Osteocyte (in vitro differentiated cells): Measurements from ENCODE around the gene ZNF506. TPM values are rescaled to one million over a fixed set of nuclear protein-coding genes. Genes with fewer than 3 reads are reported as not detected.
"Not testable (repeated sequence)": the region's sequence is repeated elsewhere in the genome, so short reads cannot be mapped to it uniquely, and the experiment has no call there.

Experiments used
- DNase-seq: peaks from one replicate; pipeline ENCODE4 v3.0.0; 2021; ENCODE audit warnings: mixed read lengths; ENCODE audit not compliant: unreplicated experiment; ENCODE audit errors: extremely low spot score
- H3K27ac Mint-ChIP-seq: one replicate; pipeline ENCODE4 v1.8.0; 2021; ENCODE audit warnings: mild to moderate bottlenecking, mixed read lengths; ENCODE audit not compliant: unreplicated experiment
- H3K27me3 Mint-ChIP-seq: one replicate; pipeline ENCODE4 v1.8.0; 2021; ENCODE audit warnings: mixed read lengths; ENCODE audit not compliant: unreplicated experiment
- H3K36me3 Mint-ChIP-seq: one replicate; pipeline ENCODE4 v1.8.0; 2021; ENCODE audit warnings: mixed read lengths; ENCODE audit not compliant: unreplicated experiment
- H3K4me1 Mint-ChIP-seq: one replicate; pipeline ENCODE4 v1.8.0; 2021; ENCODE audit warnings: mixed read lengths; ENCODE audit not compliant: unreplicated experiment
- H3K4me3 Mint-ChIP-seq: one replicate; pipeline ENCODE4 v1.8.0; 2021; ENCODE audit warnings: mild to moderate bottlenecking, moderate library complexity, mixed read lengths; ENCODE audit not compliant: unreplicated experiment
- H3K9me3 Mint-ChIP-seq: one replicate; pipeline ENCODE4 v1.8.0; 2021; ENCODE audit warnings: mixed read lengths; ENCODE audit not compliant: unreplicated experiment
- total RNA-seq: library from RNA; stranded (reverse); gene quantifications from 2 replicates; pipeline ENCODE4 v1.2.1, GENCODE V29; 2021
- TF ChIP-seq, protein P1 (sequence below): fragments of 200-600 bp; sonication (generic); IDR thresholded peaks from 2 replicates; pipeline ENCODE4 v1.5.0; 2021; ENCODE audit warnings: antibody characterized with exemption, mild to moderate bottlenecking, moderate library complexity

ZNF506 gene
- total RNA-seq, 1 donor from 2014 or later, result 10.5 TPM

DNA sequence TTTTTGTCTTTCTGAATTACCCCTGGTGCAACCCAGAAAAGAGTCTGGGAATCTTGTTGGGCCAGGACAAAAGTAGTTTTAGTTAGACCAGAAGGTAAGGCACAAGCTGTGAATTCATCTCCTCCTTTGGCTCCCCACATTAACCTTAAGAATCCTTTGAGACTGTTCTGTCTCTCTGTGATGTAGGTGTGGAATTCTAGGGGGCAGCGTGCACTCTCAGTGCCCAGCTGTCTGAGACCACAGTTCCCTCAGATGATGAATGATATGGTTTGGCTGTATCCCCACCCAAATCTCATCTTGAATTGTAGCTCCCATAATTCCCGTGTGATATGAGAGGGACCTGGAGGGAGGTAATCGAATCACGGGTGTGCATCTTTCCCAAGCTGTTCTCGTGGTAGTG, 43.9 kb downstream of the ZNF506 start:
- H3K27me3 Mint-ChIP-seq, result no peaks in the 10 kb centered on the region
- H3K36me3 Mint-ChIP-seq, result peaks cover 18% of the 10 kb centered on the region
- no peak for DNase-seq
- TF ChIP-seq, protein P1, sequence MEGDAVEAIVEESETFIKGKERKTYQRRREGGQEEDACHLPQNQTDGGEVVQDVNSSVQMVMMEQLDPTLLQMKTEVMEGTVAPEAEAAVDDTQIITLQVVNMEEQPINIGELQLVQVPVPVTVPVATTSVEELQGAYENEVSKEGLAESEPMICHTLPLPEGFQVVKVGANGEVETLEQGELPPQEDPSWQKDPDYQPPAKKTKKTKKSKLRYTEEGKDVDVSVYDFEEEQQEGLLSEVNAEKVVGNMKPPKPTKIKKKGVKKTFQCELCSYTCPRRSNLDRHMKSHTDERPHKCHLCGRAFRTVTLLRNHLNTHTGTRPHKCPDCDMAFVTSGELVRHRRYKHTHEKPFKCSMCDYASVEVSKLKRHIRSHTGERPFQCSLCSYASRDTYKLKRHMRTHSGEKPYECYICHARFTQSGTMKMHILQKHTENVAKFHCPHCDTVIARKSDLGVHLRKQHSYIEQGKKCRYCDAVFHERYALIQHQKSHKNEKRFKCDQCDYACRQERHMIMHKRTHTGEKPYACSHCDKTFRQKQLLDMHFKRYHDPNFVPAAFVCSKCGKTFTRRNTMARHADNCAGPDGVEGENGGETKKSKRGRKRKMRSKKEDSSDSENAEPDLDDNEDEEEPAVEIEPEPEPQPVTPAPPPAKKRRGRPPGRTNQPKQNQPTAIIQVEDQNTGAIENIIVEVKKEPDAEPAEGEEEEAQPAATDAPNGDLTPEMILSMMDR, result no peak
- H3K9me3 Mint-ChIP-seq, result peaks cover 12% of the 10 kb centered on the region
- H3K4me1 Mint-ChIP-seq, result peaks cover 25% of the 10 kb centered on the region
- H3K27ac Mint-ChIP-seq, result no peak overlapping the region
- peak overlapping the region; percentile 94 for H3K4me3 Mint-ChIP-seq

DNA sequence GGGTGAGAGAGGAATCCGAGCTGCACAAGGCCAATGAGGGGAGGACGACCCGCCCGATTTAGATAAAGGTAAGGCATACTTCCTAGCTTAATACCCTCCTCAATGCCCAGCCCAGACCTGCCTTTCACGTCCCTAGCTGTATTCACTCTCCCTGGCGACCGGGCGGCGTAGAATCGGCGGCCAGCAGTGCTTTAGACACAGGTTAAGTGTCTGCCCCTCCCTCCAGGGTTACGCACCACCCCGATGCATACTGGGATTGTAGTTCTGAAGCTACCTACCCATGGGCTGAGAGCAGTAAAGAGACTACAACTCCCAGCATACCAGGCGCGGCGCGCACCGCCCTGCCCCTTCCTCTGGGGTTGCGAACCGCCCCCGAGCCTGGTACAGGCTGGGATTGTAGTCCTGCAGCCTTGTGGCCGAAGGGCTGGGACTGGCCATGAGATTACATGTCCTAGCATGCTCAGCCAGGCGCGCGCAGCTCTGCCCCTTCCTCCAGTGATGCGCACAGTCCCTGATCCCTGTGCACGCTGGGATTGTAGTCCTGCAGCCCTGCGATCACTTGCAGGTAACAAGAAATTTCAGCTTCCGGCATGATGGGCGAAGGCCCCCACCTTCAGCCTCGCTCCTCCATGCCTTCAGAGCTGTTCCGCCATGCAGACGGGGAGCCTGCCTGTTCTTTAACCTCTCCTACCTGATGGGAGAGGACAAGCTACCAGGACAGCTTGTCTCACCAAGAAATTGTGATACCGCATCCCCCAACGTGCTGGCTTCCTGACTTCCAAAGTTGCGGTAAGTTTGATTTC, 45.1 kb downstream of the ZNF506 start:
- peaks cover 11% of the 10 kb centered on the region for H3K9me3 Mint-ChIP-seq
- TF ChIP-seq, protein P1, result peak; percentile 8
- H3K4me3 Mint-ChIP-seq, result peak overlapping the region; percentile 94
- H3K36me3 Mint-ChIP-seq, result peaks cover 21% of the 10 kb centered on the region
- no peaks in the 10 kb centered on the region for H3K27me3 Mint-ChIP-seq
- peak; percentile 99 for DNase-seq
- peaks cover 25% of the 10 kb centered on the region for H3K4me1 Mint-ChIP-seq
- H3K27ac Mint-ChIP-seq, result peak overlapping the region; percentile 79

DNA sequence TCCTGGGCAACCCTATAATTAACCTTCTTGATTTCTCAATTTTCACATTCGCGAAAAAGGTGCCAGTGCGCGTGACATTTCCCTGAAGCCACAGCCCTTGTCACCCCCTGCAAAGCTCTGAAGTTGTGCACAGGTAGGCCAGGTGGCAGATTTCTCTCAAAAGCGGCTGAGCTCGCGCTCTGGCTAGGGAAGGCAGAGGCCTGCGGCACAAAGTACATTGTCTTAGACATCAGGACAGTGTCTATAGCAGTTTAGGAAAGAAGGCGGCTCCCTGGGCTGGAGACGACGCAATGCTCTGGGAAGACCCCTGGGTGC, 45.7 kb downstream of the ZNF506 start:
- Mint-ChIP-seq H3K36me3 (peaks cover 23% of the 10 kb centered on the region), H3K4me3 (peak overlapping the region; percentile 94), H3K27ac (peak overlapping the region; percentile 79), H3K4me1 (peaks cover 25% of the 10 kb centered on the region), H3K9me3 (peaks cover 13% of the 10 kb centered on the region), H3K27me3 (no peaks in the 10 kb centered on the region)
- TF ChIP-seq, protein P1, result no peak
- DNase-seq, result no peak

DNA sequence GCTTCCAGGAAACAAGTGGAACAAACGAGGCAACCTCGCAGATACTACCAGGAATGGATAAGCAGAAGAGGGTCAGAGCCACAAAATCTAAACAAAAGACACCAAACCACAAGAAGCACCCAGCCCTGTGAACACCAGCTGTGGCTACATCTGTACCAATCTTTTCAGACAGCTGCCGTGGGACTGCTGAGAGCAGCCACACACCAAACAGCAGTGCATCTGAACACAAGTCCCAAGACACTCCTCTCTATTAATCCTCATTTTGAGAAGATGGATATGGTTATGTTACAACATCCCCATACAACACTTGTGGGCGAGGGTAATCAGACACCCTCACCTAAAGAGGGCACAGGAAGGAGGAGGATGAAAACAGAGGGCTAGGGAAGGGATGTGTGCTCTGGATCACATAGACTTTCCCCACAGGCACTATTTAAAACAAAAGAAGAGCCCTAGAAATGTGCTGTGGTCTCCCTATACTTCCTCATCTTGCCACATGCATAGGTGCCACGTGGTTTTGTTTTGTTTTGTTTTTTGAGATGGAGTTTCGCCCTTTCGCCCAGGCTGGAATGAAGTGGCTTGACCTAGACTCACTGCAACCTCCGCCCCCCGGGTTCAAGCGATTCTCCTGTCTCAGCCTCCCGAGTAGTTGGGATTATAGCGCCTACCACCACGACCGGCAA, 47.1 kb downstream of the ZNF506 start:
- peaks cover 9% of the 10 kb centered on the region for H3K9me3 Mint-ChIP-seq
- TF ChIP-seq, protein P1, result no peak
- no peak overlapping the region for H3K27ac Mint-ChIP-seq
- peak overlapping the region; percentile 22 for H3K4me3 Mint-ChIP-seq
- peaks cover 15% of the 10 kb centered on the region for H3K36me3 Mint-ChIP-seq
- H3K27me3 Mint-ChIP-seq, result no peaks in the 10 kb centered on the region
- H3K4me1 Mint-ChIP-seq, result peaks cover 25% of the 10 kb centered on the region
- DNase-seq, result no peak

DNA sequence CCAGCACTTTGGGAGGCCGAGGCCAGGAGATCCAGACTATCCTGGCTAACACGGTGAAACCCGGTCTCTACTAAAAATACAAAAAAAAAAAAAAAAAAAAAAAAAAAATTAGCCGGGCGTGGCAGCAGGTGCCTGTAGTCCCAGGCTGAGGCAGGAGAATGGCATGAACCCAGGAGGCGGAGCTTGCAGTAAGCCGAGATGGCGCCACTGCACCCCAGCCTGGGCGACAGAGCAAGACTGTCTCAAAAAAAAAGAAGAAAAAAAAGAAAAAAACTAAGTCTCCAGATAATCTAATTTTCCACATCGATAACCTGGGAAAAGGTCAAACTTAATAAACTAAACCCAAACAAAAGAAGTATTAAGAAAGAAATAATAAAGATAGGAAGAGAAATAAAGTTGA, 49.6 kb downstream of the ZNF506 start:
- not testable (repeated sequence) for H3K27ac Mint-ChIP-seq, DNase-seq, H3K4me3 Mint-ChIP-seq, H3K27me3 Mint-ChIP-seq, H3K36me3 Mint-ChIP-seq
- H3K4me1 Mint-ChIP-seq, result peaks cover 12% of the 10 kb centered on the region
- peaks cover 15% of the 10 kb centered on the region for H3K9me3 Mint-ChIP-seq

DNA sequence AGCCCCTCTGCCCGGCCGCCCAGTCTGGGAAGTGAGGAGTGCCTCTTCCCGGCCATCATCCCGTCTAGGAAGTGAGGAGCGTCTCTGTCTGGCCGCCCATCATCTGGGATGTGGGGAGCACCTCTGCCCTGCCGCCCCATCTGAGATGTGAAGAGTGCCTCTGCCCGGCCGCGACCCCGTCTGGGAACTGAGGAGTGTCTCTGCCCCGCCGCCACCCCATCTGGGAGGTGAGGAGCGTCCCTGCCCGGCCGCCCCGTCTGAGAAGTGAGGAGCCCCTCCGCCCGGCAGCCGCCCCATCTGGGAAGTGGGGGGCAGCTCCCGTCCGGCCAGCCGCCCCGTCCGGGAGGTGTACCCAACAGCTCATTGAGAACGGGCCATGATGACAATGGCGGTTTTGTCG, 51.6 kb downstream of the ZNF506 start:
- not testable (repeated sequence) for H3K36me3 Mint-ChIP-seq, H3K4me3 Mint-ChIP-seq, H3K4me1 Mint-ChIP-seq, H3K27ac Mint-ChIP-seq, H3K27me3 Mint-ChIP-seq
- DNase-seq, result peak; percentile 73
- peaks cover 15% of the 10 kb centered on the region for H3K9me3 Mint-ChIP-seq
